GM19043 (cell line): ENCODE data around the gene CATSPER3.

Experiments
- ATAC-seq: cut with Tn5 transposase; IDR thresholded peaks from one replicate; pipeline ENCODE4 v1.9.1; 2021; ENCODE audit warnings: low read depth; ENCODE audit not compliant: unreplicated experiment

Gene CATSPER3

GRCh38 chr5:134967607-134968006 is at the start of gene CATSPER3:
Gene CATSPER3 (plus strand): TSS chr5:134967907. CDS start chr5:134967992, 85 bp downstream.
- no peak for ATAC-seq

GRCh38 chr5:134918861-134919260 is 48.8 kb upstream of the CATSPER3 start:
- no peak for ATAC-seq

DNA sequence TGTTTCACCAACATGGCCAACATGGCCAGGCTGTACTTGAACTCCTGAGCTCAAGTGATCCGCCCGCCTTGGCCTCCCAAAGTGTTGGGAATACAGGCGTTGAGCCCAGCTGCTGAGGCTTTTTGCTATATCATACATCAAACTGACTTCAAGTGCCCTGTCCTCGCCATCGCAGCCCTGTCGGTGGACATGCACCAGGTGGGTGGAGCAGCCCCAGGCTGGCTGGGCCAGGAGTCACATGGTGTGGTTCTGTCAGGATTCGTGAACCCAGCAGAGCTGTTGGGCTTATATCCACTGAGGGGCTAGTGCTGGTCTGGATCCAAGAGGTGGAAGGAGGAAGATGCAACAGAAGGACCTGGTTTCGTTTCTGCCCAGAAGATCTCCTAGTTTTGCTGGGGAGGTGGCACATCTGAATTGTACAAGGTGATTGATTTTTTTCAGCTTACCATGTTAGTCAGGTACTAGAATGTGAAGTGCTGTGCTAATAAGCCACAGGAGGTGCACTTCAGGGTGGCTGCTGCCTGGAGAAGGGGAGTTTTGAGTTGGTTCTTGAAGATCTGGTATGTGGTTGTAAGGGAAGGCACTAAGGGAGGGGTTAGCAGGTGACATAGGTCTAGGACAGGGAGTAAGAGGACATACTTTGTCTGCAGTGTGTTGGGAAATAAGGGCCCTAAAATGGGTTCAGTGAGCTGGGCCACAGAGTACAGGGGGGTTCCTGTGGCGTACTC is 46.7 kb upstream of the CATSPER3 start:
- ATAC-seq: no peak

DNA sequence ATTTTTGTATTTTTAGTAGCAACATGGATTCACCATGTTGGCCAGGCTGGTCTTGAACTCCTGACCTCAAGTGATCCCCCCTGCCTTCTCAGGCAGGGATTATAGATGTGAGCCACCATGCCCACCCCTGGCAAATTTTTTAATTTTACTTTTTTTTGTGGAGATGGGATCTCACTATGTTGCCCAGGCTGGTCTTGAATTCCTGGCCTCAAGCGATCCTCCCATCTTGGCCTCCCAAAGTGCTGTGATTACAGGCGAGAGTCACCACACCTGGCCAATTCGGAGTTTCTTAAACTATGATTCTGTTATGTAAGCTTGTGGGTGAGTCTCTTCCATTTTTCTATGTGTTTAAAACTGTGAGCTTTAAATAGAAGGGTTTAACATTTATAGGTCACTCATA is 35.2 kb upstream of the CATSPER3 start:
- ATAC-seq: no peak

DNA sequence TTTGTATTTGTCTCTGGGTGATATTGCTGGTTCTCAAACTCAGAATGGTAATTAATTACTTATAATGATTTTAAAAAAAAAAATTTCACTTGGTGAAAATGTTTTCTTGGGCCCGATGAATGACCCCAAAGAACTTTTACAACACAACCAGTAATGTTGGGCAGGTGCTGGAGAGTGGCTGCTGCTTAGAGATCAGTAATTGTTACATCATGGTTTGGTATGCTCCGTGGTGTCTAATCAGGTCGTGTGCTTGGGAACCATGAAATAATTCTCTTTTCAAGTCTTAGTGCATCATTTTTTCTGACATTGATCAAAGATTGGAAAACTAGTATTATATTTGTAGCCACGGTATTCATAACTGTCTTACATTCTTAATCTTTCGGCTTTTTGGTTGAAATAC is 33.5 kb upstream of the CATSPER3 start:
- ATAC-seq: no peak

GRCh38 chr5:134935711-134936602 is 31.8 kb upstream of the CATSPER3 start:
- no peak for ATAC-seq

GRCh38 chr5:134937526-134937925 is 30.2 kb upstream of the CATSPER3 start:
- no peak for ATAC-seq

GRCh38 chr5:134938030-134938429 is 29.7 kb upstream of the CATSPER3 start:
- no peak for ATAC-seq

- ATAC-seq: no peak
These were observed 28.2 kb upstream of the CATSPER3 start for GRCh38 chr5:134939500-134939899.

- ATAC-seq: no peak
These were observed 24.2 kb upstream of the CATSPER3 start for GRCh38 chr5:134943547-134943946.

- ATAC-seq: no peak
These were observed 23.1 kb upstream of the CATSPER3 start for GRCh38 chr5:134944630-134945029.

DNA sequence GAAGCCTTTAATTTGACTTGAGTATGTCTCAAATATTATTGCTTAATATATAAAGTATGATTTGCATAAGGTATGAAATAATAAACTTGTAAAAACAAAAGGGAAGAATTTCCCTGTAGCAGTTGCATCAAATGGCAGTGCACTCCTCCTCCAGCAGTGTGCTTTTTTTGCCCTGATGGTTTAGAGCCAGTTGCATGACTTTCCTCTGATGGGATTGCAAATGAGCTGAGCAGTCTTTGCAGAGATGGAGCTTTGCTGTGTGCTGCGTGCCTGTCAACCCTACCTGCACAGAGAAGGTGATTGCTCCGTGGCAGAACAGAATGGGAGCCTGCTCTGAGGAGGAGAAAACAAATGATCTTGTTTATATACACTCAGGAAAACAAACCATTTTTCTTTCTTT is 22.7 kb upstream of the CATSPER3 start:
- no peak for ATAC-seq

GRCh38 chr5:134948911-134949310 is 18.8 kb upstream of the CATSPER3 start:
- no peak for ATAC-seq

- no peak for ATAC-seq
These were observed 18.4 kb upstream of the CATSPER3 start for GRCh38 chr5:134949316-134949715.

DNA sequence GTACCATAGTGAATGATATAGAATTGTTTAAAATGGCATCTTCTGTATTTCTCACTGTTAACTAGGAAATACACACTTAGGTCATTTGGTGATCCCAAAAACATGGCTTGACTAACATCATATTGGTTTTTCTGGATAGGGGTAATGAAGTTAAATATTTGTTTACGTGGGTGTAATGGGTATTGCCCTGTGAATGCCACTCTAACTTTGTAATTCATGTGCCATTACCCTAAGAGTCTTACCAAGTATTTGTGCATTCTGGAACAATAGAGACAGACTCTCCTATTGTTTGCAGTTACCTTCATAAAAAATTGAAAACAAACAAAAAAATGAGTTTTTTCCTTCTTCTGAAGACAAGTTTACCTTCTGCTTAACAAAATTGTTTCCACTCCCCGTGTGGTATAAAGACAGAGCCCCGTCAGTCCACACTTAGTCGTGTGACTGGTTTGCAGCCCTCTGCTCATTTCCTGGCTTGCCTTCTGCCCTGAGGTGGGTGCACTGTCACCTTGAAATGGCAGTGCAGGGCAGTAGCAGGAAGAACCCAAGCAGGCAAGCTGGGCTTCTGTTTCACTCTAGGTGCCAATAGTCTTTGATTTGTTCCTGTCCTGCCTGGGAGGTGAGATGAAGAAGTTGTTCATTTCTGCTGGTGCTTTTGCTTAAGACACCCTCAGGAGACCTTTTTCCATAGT is 9.6 kb upstream of the CATSPER3 start:
- ATAC-seq: no peak

DNA sequence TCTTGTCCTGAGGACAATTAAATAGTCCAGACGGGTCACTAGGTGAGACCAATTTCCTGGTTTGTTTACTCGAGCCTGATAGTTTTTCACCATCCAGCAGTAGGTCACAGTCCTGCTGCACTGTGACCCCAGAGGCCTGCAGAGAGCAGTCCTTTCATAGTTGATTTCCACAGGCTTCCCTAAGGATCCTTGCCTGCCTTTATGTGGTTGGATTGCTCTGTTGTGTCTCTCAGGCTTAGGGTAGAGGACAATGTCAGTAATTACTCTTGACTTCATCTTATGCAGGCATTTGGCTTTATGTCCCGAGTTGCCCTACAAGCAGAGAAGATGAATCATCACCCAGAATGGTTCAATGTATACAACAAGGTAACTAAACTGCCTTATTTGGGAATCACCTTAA is 9.0 kb upstream of the CATSPER3 start:
- ATAC-seq: no peak

DNA sequence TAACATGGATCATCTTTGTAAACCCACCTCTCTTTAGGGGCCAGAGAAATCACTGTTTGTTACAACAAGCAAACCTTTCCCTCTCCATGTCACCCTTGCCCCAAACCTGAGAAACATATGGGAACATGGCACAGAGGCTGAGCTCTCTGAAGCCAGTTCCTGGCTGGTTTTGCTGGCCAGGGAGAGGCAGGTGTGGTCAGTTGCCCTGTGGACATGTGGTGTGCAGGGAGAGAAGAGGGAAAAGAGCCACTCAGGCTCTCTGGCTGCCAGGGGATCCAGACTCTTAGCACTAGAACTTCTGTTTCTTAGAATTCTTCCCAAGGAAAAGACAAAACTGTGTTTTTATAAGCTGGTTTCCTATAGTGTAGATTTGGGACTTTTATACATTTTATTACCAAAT is 4.6 kb upstream of the CATSPER3 start:
- no peak for ATAC-seq

DNA sequence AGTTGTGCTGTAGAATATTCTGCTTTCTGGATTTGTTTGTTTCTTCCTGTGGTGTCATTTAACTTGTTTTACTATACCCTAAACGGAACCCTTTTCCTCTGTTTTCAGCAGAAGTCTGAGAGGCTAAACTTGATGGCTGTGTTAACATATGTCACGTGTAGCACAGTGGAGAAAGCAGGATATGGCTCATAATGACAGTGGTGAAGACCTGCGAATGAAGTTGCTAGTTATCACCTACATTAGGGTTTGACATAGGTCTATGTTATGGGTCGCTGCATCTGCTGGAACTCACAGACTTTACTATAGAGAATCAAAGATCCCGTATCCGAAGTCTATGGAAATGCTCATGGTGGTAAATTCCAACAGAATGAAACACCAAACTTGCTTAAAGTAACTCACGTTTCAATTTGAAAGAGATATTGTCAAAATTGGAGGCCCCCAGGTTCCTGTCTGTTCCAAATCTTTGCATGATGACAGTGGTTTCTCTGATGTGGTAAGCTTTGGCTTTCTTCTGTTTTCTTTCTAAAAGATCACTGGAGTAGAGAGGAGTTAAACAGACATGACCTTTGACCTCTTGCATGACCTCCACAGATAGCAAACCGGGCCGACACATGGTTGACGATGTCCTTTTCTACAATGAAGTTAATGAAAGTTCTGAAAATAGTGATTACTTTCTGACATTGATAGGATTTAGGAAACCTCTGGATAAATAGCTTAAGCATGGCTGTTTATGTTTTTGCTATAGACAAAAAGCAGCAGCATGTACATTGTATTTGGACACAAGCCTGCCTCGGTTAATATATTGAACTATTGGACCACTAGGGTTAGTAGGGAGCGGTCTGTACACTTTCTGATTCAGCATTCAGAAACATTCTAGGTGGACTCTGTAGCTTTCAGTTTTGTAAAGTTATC is 3.1 kb upstream of the CATSPER3 start:
- ATAC-seq: no peak

GRCh38 chr5:134965271-134965825 is 2.4 kb upstream of the CATSPER3 start:
- no peak for ATAC-seq

GRCh38 chr5:134968055-134968454 is 348 bp downstream of the CATSPER3 start:
- no peak for ATAC-seq
